ENCODE data around the gene GSTP1. TPM values are rescaled to one million over a fixed set of nuclear protein-coding genes. Genes with fewer than 3 reads are reported as not detected.

The GSTP1 gene
- total and polyA plus RNA-seq, 12 donors = 267 to 1,325 (median 455) TPM

DNA sequence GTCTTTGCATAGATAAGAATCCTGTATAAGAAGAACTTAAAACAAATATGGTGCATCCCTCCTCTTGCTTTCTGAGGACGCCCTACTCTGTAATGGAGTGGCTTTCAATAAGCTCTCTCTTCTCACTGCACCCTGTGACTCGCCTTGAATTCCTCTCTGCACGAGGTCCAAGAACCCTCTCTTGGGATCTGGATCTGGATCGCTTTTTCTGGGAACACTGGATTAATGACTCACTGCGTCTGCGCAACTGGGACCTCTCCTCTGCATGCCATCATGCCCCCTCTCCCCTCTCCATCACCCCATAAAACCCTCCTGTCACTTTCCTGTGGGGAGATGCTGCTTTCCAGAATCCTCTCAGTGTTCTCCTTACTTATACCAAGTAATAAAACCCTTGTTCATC, 45.3 kb upstream of the GSTP1 start:
- Histone ChIP-seq H3K36me3 (replicated peaks in 1 of 2) (no peaks in the 10 kb centered on the region), H3K4me3 (no peak overlapping the region), H3K4me1 (replicated peaks in 1 of 2) (no peaks in the 10 kb centered on the region), H3K27ac (no peak overlapping the region), H3K27me3 (no peaks in the 10 kb centered on the region), H3K9me3 (replicated peaks in 1 of 3) (peaks cover 0 to 7% (median 0%) of the 10 kb centered on the region in 3 donors)
- 71 to 83% (median 77%) methylated on average over 6 of the region's 6 CpGs for WGBS, 4 donors
- no peak for TF ChIP-seq POLR2A (IDR thresholded peaks at IDR 0.05)
- intact Hi-C loops (cut with DNase I) = no loop called here
- DNase-seq = no peak

DNA sequence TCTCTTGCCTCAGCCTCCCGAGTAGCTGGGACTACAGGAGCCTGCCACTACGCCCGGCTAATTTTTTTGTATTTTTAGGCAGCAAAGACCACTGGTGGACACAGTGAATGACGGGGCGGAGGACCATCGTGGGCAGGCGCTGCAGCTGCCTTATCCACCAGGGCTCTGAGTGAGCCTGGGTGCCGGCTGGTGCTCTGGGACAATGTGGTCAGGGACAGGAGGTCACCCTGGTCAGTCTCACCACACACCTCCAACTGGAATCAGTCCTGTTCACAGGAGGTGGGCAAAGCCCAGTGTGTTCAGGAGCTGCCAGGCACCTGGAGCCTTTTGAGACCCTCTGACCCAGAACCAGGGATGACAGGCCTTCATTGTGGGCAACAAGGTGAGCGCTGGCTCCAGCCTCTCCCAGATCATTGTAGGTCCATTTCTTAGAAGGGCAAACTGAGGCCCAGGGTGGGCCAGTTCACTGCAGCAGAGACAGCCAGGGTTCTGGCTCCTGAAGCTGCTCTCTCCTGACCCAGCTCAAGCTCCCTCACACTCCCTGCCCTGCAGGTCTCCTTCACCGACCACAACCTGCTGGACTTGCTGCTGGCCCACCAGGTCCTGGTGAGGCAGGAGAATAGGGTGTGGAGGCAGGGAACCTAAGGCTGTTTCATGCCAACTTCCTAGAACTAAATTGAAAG, 44.6 kb upstream of the GSTP1 start:
- WGBS, 4 donors = 88 to 91% (median 90%) methylated on average over 6 to 10 of the region's 10 CpGs
- no peaks in the 10 kb centered on the region for H3K36me3 ChIP-seq (replicated peaks in 1 of 2)
- no peak overlapping the region for H3K27ac ChIP-seq
- H3K9me3 ChIP-seq (replicated peaks in 1 of 3) = peaks cover 0 to 7% (median 0%) of the 10 kb centered on the region in 3 donors
- intact Hi-C loops (cut with DNase I) = no loop called here
- H3K4me3 ChIP-seq = no peak overlapping the region
- H3K4me1 ChIP-seq (replicated peaks in 1 of 2) = no peaks in the 10 kb centered on the region
- TF ChIP-seq, protein P1, sequence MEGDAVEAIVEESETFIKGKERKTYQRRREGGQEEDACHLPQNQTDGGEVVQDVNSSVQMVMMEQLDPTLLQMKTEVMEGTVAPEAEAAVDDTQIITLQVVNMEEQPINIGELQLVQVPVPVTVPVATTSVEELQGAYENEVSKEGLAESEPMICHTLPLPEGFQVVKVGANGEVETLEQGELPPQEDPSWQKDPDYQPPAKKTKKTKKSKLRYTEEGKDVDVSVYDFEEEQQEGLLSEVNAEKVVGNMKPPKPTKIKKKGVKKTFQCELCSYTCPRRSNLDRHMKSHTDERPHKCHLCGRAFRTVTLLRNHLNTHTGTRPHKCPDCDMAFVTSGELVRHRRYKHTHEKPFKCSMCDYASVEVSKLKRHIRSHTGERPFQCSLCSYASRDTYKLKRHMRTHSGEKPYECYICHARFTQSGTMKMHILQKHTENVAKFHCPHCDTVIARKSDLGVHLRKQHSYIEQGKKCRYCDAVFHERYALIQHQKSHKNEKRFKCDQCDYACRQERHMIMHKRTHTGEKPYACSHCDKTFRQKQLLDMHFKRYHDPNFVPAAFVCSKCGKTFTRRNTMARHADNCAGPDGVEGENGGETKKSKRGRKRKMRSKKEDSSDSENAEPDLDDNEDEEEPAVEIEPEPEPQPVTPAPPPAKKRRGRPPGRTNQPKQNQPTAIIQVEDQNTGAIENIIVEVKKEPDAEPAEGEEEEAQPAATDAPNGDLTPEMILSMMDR (IDR thresholded peaks at IDR 0.05) = no peak
- no peak for TF ChIP-seq POLR2A (IDR thresholded peaks at IDR 0.05)
- no peak for DNase-seq
- H3K27me3 ChIP-seq = no peaks in the 10 kb centered on the region

DNA sequence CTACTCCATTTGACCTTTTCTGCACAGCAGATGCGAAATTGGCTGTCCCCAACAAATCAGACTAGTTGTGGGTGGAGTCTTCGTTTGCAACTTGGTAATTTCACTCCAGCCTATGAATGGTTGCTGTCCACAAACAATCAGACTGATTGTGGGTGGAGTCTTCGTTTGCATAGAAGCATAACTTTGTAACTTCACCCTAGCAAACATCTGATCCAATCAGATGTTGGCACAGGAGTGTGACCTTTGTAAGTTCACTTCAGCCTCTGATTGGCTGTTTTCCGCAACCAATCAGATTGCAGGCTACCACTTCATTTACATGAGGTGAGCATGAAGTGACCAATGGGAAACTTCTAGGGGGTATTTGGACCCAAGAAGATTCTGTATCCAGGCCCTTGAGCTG, 44.1 kb upstream of the GSTP1 start:
- no peaks in the 10 kb centered on the region for H3K27me3 ChIP-seq
- no peaks in the 10 kb centered on the region for H3K4me1 ChIP-seq (replicated peaks in 1 of 2)
- H3K36me3 ChIP-seq (replicated peaks in 1 of 2) = no peaks in the 10 kb centered on the region
- intact Hi-C loops (cut with DNase I) = no loop called here
- H3K27ac ChIP-seq = no peak overlapping the region
- no peak overlapping the region for H3K4me3 ChIP-seq
- peaks cover 0 to 4% (median 0%) of the 10 kb centered on the region in 3 donors for H3K9me3 ChIP-seq (replicated peaks in 1 of 3)
- DNase-seq = no peak
- TF ChIP-seq, protein P1 (IDR thresholded peaks at IDR 0.05) = no peak
- TF ChIP-seq POLR2A (IDR thresholded peaks at IDR 0.05) = no peak
- WGBS, 4 donors = 80 to 88% (median 83%) methylated on average over 4 of the region's 4 CpGs

DNA sequence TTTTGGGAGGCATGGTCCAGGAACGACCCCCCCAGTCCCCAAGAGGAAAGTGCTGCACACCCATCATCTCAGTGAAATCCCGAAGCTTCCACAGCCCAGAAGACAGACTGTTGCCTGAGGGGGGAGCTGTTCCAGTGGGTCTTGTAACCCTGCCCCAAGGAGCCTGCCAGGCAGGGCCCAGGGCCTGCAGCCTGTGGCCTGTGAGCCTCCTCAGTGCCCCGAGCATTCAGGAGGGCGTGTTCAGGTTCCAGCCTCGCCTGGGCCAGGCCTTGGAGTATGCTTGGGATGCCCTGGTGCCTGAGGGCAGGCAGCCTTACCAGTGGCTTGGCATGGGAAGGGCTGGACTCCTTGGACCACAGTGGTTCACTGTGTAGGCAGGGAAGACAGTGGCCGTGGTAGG, 42.4 kb upstream of the GSTP1 start:
- Histone ChIP-seq H3K36me3 (replicated peaks in 1 of 2) (no peaks in the 10 kb centered on the region), H3K9me3 (replicated peaks in 1 of 3) (no peaks in the 10 kb centered on the region), H3K4me1 (replicated peaks in 1 of 2) (no peaks in the 10 kb centered on the region), H3K27me3 (no peaks in the 10 kb centered on the region), H3K27ac (no peak overlapping the region), H3K4me3 (no peak overlapping the region)
- DNase-seq = no peak
- WGBS, 4 donors = 75 to 89% (median 85%) methylated on average over 3 to 6 of the region's 6 CpGs; no CpG with 5 or more reads in 1 of the 4 donors
- intact Hi-C loops (cut with DNase I) = no loop called here
- TF ChIP-seq, protein P1 (IDR thresholded peaks at IDR 0.05) = no peak
- TF ChIP-seq POLR2A (IDR thresholded peaks at IDR 0.05) = no peak

DNA sequence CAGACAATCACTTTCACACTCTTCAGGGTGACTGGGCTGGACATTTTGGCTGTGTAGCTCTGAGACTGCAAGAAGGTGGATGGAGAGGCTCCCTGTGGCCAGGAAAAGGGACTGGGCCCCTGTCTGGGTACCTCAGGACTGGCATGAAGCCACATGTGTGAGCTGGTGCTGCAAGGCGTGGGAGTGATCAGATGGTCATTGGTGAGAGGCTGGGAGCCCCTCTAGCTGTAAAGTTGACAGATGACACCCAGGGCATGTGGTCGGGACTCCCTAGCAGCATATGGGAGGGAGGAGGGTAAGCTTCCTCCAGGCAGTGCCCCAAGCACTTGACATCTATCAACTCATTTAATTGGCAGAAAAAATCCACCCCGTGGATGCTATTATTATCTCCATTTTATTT, 41.4 kb upstream of the GSTP1 start:
- TF ChIP-seq, protein P1 (IDR thresholded peaks at IDR 0.05) = no peak
- TF ChIP-seq POLR2A (IDR thresholded peaks at IDR 0.05) = no peak
- Histone ChIP-seq H3K4me1 (replicated peaks in 1 of 2) (no peaks in the 10 kb centered on the region), H3K27ac (no peak overlapping the region), H3K36me3 (replicated peaks in 1 of 2) (no peaks in the 10 kb centered on the region), H3K9me3 (replicated peaks in 1 of 3) (no peaks in the 10 kb centered on the region), H3K4me3 (no peak overlapping the region), H3K27me3 (no peaks in the 10 kb centered on the region)
- intact Hi-C loops (cut with DNase I) = no loop called here
- WGBS, 4 donors = 64 to 87% (median 74%) methylated on average over 3 of the region's 3 CpGs
- no peak for DNase-seq
